UCSD-AML1 (cell line): ENCODE results near the gene OR6C1.
"Not testable (repeated sequence)": the region's sequence is repeated elsewhere in the genome, so short reads cannot be mapped to it uniquely, and the experiment has no call there.

ENCODE experiments used
- DNase-seq: peaks from one replicate; lab custom pipeline; 2025; ENCODE audit not compliant: unreplicated experiment; lab: John Stamatoyannopoulos, UW

Gene OR6C1

DNA sequence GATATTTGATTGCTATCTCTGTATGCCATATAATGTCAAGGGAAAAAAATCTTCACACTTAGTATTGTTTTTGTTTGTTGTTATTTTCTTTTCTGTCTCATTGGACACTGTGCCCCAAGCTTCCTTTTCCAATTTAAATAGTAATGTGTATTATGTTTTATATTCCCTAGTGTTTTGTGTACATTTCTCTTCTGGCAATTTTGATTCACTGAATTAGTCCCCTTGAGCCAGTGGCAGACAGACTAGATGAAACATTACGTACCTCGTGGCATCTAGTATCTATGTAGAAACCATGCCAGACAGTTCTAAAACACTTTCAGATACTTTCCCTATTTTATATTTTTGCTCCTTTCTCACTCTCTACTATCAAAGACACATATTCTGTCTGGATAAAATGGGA, at the start of gene OR6C1:
OR6C1 (plus strand) TSS at position 301 of the 400 bp plus-strand sequence. CDS start 6,257 bp downstream, outside the sequence.
- no peak for DNase-seq

GRCh38 chr12:55280991-55281390, 33.2 kb upstream of the OR6C1 start:
- DNase-seq = no peak

GRCh38 chr12:55289999-55290398, 24.1 kb upstream of the OR6C1 start:
- no peak for DNase-seq

DNA sequence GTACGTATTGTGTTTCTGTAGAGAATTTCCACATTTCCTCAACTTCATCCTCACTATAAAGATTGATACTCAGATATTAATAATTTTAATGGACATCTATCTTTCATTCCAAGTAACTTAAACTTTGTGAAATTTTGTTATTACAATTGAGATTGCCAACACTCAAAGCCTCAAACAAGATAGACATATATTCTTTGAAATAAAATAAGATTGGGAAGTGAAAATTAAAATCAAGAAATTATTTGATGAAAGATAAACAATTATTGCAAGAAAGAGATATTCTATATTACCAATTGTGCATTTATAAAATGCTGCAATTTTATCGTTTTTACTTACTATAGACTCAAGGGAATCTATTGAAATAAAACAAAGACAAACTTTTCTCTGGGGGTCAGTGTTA, 17.7 kb upstream of the OR6C1 start, which contains the start of gene OR6C6:
OR6C6 (minus strand) TSS at position 101 of the 400 bp plus-strand sequence. CDS start 1,337 bp downstream, outside the sequence.
- DNase-seq = no peak

DNA sequence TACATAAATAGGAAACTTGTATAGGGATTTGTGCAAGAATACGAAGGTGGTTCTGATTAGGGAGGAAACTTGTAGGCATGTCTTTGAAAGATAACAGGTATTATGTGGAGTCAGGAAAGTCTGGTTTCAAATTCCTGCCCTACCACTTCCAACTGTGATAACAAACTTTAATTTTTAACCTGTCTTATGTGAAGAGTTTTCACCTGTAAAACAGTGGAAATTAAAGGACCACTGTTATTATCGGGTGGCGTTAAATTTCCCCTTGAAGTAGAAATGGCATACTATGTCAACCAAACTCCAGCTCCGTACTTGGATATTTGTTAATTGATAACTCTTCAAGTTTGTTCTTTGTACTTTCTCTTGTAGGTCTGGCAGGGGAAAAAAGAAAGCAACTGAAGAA, 6.1 kb downstream of the OR6C1 start:
- DNase-seq = no peak

GRCh38 chr12:55325801-55326200, 11.7 kb downstream of the OR6C1 start:
- DNase-seq = not testable (repeated sequence)

DNA sequence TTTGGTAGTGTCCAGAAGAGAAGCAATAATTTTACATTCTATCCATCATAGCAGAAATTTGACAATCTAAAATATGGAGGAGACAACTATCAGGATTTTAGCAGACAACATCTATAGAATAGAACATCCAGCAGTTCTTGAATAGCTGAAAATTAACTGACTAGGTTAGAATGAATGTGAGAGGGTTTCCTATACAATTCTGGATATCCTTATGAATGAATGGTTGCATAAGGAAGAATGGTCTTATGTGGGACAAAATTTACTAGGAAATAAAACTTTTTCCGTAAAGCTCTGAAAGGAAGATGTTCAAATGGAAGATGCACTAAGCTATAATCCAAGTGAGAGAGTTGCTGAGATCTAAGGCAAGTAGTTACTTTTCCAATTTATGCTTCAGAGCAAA, 16.3 kb downstream of the OR6C1 start, which contains the start of gene OR6C3:
OR6C3 (plus strand) TSS at position 301 of the 400 bp plus-strand sequence. CDS start 955 bp downstream, outside the sequence.
- DNase-seq = no peak

GRCh38 chr12:55336002-55336401, 21.9 kb downstream of the OR6C1 start:
- DNase-seq = no peak

GRCh38 chr12:55355338-55355737, 41.2 kb downstream of the OR6C1 start:
- DNase-seq = not testable (repeated sequence)

DNA sequence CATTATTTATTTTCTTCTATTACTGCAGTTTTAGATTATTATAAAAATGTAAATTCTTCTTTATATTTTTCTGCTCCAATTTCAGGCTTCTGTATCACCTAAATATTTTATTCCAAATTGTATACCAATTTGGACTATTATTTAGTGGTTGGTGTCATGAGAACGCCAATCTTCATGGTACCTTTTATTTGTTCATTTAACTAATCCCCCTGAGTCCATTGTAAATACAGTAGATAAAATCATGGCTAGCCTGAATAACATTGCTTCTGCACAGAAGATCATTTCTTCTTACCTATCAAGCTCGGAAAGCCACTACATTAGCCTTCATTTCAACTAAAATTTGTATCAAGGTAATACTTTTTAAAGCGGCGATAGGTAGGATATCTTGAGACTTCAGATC, 48.5 kb downstream of the OR6C1 start, which contains the start of gene OR6C75:
OR6C75 (plus strand) TSS at position 301 of the 400 bp plus-strand sequence. CDS start 2,136 bp downstream, outside the sequence.
- no peak for DNase-seq

DNA sequence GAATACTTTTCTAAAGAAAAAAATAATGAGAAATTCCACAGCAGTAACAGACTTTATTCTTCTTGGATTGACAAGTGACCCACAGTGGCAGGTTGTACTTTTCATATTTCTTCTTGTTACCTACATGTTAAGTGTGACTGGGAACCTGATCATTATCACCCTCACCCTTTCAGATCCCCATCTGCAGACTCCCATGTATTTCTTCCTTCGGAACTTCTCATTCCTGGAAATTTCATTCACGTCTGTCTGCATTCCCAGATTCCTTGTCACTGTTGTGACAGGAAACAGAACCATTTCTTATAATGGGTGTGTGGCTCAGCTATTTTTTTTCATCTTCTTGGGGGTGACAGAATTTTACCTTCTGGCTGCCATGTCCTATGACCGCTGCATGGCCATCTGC, 50.9 kb downstream of the OR6C1 start:
- DNase-seq = no peak
